ENCODE results near the gene CLDN6.

CLDN6 gene

GRCh38 chr16:3062553-3062952 is 44.6 kb upstream of the CLDN6 start:
- TF ChIP-seq CTCF (IDR thresholded peaks at IDR 0.05; ENCODE audit: low read depth, low read length), result no peak

GRCh38 chr16:3060339-3061127 is 42.5 kb upstream of the CLDN6 start:
- no peak for DNase-seq
- Histone ChIP-seq H3K9me3 (no peaks in the 10 kb centered on the region), H3K4me1 (no peaks in the 10 kb centered on the region), H3K4me3 (ENCODE audit: low read depth, low read length) (no peak overlapping the region), H3K36me3 (no peaks in the 10 kb centered on the region), H3K27me3 (peaks cover 4% of the 10 kb centered on the region; the same call in 1 of the 2 replicates)
- no peak for TF ChIP-seq CTCF (IDR thresholded peaks at IDR 0.05; ENCODE audit: low read depth, low read length)

More at GRCh38 chr16:3062553-3062952, 44.6 kb upstream of the CLDN6 start:
- no peaks in the 10 kb centered on the region for H3K4me1 ChIP-seq
- H3K9me3 ChIP-seq, result no peaks in the 10 kb centered on the region
- no peak for DNase-seq
- peaks cover 4% of the 10 kb centered on the region; the same call in 1 of the 2 replicates for H3K27me3 ChIP-seq
- H3K36me3 ChIP-seq, result no peaks in the 10 kb centered on the region
- H3K4me3 ChIP-seq (ENCODE audit: low read depth, low read length), result no peak overlapping the region

- no peak for DNase-seq
- Histone ChIP-seq H3K4me1 (no peaks in the 10 kb centered on the region), H3K4me3 (ENCODE audit: low read depth, low read length) (peak overlapping the region; percentile 76), H3K27me3 (peaks cover 4% of the 10 kb centered on the region; the same call in 1 of the 2 replicates), H3K36me3 (no peaks in the 10 kb centered on the region), H3K9me3 (no peaks in the 10 kb centered on the region)
- TF ChIP-seq CTCF (IDR thresholded peaks at IDR 0.05; ENCODE audit: low read depth, low read length), result no peak
Observed at GRCh38 chr16:3059723-3060242, 41.8 kb upstream of the CLDN6 start.

GRCh38 chr16:3059041-3059722 is 41.2 kb upstream of the CLDN6 start:
- peak; percentile 51 for TF ChIP-seq CTCF (IDR thresholded peaks at IDR 0.05; ENCODE audit: low read depth, low read length)
- H3K27me3 ChIP-seq, result peaks cover 4% of the 10 kb centered on the region; the same call in 1 of the 2 replicates
- no peaks in the 10 kb centered on the region for H3K36me3 ChIP-seq
- H3K4me3 ChIP-seq (ENCODE audit: low read depth, low read length), result peak overlapping the region; percentile 76
- no peaks in the 10 kb centered on the region for H3K9me3 ChIP-seq
- DNase-seq, result peak; percentile 92
- no peaks in the 10 kb centered on the region for H3K4me1 ChIP-seq

GRCh38 chr16:3058139-3059030 is 40.4 kb upstream of the CLDN6 start:
- DNase-seq, result peak; percentile 49
- Histone ChIP-seq H3K9me3 (no peaks in the 10 kb centered on the region), H3K36me3 (no peaks in the 10 kb centered on the region), H3K4me3 (ENCODE audit: low read depth, low read length) (peak overlapping the region; percentile 76), H3K4me1 (no peaks in the 10 kb centered on the region), H3K27me3 (peaks cover 4% of the 10 kb centered on the region; the same call in 1 of the 2 replicates)
- no peak for TF ChIP-seq CTCF (IDR thresholded peaks at IDR 0.05; ENCODE audit: low read depth, low read length)
